ENCODE results near the gene WWOX.

- TF ChIP-seq CTCF (IDR thresholded peaks at IDR 0.05) = no peak
- TF ChIP-seq EZH2 (IDR thresholded peaks at IDR 0.05; ENCODE audit: borderline replicate concordance, insufficient read depth, low read depth, low read length, poor library complexity, severe bottlenecking) = no peak
These were observed 153.3 kb downstream of the WWOX start for GRCh38 chr16:78252757-78253156.
